K562 (cell line): ENCODE data around the gene ARID4B. TPM values are rescaled to one million over a fixed set of nuclear protein-coding genes. Genes with fewer than 3 reads are reported as not detected.
A peak's percentile ranks its signal among the peaks of the same experiment; 100 is the strongest.

Source experiments
- ATF2 ChIP-seq: sonication (generic); formaldehyde crosslinking; IDR thresholded peaks from 2 replicates; pipeline ENCODE4 v1.8.1; 2022; ENCODE audit warnings: missing genetic modification reagents
- ATF7 ChIP-seq: fragments of 450-650 bp; IDR thresholded peaks from 2 replicates; pipeline ENCODE4 v1.7.1; 2014; ENCODE audit warnings: mild to moderate bottlenecking, moderate library complexity
- BDP1 ChIP-seq: IDR thresholded peaks from 3 replicates; pipeline ENCODE4 v1.6.1; 2011; ENCODE audit not compliant: insufficient read length, insufficient read depth
- BRD9 ChIP-seq: fragments of 450-650 bp; IDR thresholded peaks from 2 replicates; pipeline ENCODE4 v1.6.1; 2018; ENCODE audit warnings: low read depth; ENCODE audit not compliant: partially characterized antibody
- CLOCK ChIP-seq: fragments of 250-450 bp; sonication (Bioruptor Pico); IDR thresholded peaks from 2 replicates; pipeline ENCODE4 v1.4.0; 2020; ENCODE audit warnings: mild to moderate bottlenecking, moderate library complexity, borderline replicate concordance
- KDM1A ChIP-seq, 2 experiments: fragments of 450-650 bp; IDR thresholded peaks; 2 replicates each; pipeline ENCODE4 v1.6.1; 2016; ENCODE audit warnings: mild to moderate bottlenecking in 2 of 2
- LCOR ChIP-seq: sonication (generic); formaldehyde crosslinking; IDR thresholded peaks from 2 replicates; pipeline ENCODE4 v1.8.0; 2022; ENCODE audit warnings: mild to moderate bottlenecking, missing genetic modification reagents
- PCBP2 ChIP-seq: fragments of 200-400 bp; formaldehyde crosslinking; IDR thresholded peaks from 2 replicates; pipeline ENCODE4 v1.6.1; 2018; ENCODE audit warnings: low read length, low read depth, mild to moderate bottlenecking, moderate library complexity; ENCODE audit not compliant: poor library complexity, severe bottlenecking
- POLR2G ChIP-seq: fragments of 200-400 bp; formaldehyde crosslinking; IDR thresholded peaks from 2 replicates; pipeline ENCODE4 v1.6.1; 2017; ENCODE audit warnings: low read depth, mild to moderate bottlenecking, antibody characterized with exemption, low read length, moderate library complexity
- PRMT5 ChIP-seq: sonication (generic); formaldehyde crosslinking; IDR thresholded peaks from 2 replicates; pipeline ENCODE4 v1.5.0; 2020; ENCODE audit warnings: missing genetic modification reagents
- ZEB2 ChIP-seq: fragments of 450-650 bp; IDR thresholded peaks from 2 replicates; pipeline ENCODE4 v1.6.1; 2016
- ZNF583 ChIP-seq: fragments of 250-450 bp; sonication (Bioruptor Pico); IDR thresholded peaks from 2 replicates; pipeline ENCODE4 v1.4.0; 2020
- ZNF668 ChIP-seq: fragments of 250-450 bp; sonication (Bioruptor Pico); IDR thresholded peaks from 2 replicates; pipeline ENCODE4 v1.8.0; 2022; ENCODE audit warnings: mild to moderate bottlenecking, inconsistent platforms
- polyA plus RNA-seq, 8 experiments: library from polyadenylated mRNA; depleted of rRNA in 4 of 8; stranded (reverse) in 5 of 8; unstranded in 3 of 8; fragments of >200 nt; fragmentation: Nextera tagmentation in 2 of 8; fragmentation: Illumina TruSeq in 1 of 8; extraction: Ambion mirVana in 2 of 8; extraction: Trizol in 1 of 8; gene quantifications; 2 replicates each; pipeline versions ENCODE4 v1.2.1 to v1.2.3, GENCODE V29; 2011 to 2014; ENCODE audit warnings: inconsistent platforms in 1 of 8, missing spikeins in 1 of 8
- total RNA-seq, 7 experiments: library from RNA; depleted of rRNA in 6 of 7; stranded (reverse); fragments of >200 nt in 6 of 7; fragmentation: Illumina TruSeq in 2 of 7; extraction: Trizol in 2 of 7; gene quantifications; 2 replicates each; pipeline versions ENCODE4 v1.2.1 to v1.2.3, GENCODE V29; 2011 to 2021; ENCODE audit warnings: low replicate concordance in 1 of 7
- TF ChIP-seq, protein P1 (sequence below): sonication (generic); formaldehyde crosslinking; IDR thresholded peaks from 2 replicates; pipeline ENCODE4 v1.5.0; 2020; ENCODE audit warnings: missing genetic modification reagents
- TF ChIP-seq, protein P2 (sequence below): sonication (generic); formaldehyde crosslinking; IDR thresholded peaks from 2 replicates; pipeline ENCODE4 v1.8.1; 2023; ENCODE audit warnings: mild to moderate bottlenecking, missing genetic modification reagents
- TF ChIP-seq, protein P3 (sequence below): sonication (generic); formaldehyde crosslinking; IDR thresholded peaks from 2 replicates; pipeline ENCODE4 v1.9.0; 2022; ENCODE audit warnings: mild to moderate bottlenecking, missing genetic modification reagents

ARID4B gene
- total and polyA plus RNA-seq, 9 of the 15 experiments (the other 6 are each of a cell fraction or from before 2014, with no cell fraction given), result 8.4 to 38.9 (median 18.5) TPM

DNA sequence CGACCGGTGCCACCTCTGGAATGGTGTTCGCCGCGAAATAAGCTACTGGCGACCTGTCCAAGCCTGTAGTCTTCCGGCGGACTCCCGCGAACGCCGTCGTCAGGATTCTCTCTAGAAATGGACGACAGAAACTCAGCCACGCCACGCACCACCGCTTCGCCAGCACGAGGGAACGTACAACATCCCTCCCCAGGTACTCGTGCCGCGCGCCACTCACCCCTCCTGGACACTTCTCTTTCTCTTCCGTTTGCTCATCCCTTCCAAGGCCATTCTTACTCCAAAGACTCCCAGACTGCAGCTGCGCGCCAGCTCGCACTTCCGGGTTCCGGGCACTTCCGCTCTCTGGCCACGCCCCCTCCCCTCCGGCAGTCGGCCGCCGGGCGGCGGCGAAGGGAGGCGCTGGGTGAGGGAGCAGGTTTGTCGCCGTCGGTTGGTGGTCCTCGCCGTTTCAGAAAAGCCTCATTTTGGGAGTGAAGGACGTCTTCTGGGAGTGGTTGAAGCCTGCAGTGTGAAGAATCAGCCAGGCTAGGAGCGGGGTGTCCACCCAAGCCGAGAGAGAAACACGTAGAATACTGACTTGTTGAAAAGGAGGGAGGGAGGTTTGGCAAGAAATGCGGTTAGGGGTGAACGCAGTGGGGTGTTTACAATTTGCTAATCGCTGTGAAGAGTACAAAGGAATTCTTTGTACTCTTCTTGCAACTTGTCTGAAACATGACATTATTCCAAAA, 166.9 kb downstream of the ARID4B start, which contains the start of gene RBM34 (continued):
- TF ChIP-seq BDP1, result no peak
- TF ChIP-seq, protein P1, sequence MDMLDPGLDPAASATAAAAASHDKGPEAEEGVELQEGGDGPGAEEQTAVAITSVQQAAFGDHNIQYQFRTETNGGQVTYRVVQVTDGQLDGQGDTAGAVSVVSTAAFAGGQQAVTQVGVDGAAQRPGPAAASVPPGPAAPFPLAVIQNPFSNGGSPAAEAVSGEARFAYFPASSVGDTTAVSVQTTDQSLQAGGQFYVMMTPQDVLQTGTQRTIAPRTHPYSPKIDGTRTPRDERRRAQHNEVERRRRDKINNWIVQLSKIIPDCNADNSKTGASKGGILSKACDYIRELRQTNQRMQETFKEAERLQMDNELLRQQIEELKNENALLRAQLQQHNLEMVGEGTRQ, result no peak; the same call in 1 of the 2 replicates
- TF ChIP-seq LCOR, result no peak
- no peak for TF ChIP-seq PRMT5 (CRISPR knock-in tag)
- TF ChIP-seq CLOCK (CRISPR knock-in tag), result no peak
- peak; percentile 66; the same call in 1 of the 2 replicates for TF ChIP-seq ZNF668 (CRISPR knock-in tag)
- TF ChIP-seq, protein P2, sequence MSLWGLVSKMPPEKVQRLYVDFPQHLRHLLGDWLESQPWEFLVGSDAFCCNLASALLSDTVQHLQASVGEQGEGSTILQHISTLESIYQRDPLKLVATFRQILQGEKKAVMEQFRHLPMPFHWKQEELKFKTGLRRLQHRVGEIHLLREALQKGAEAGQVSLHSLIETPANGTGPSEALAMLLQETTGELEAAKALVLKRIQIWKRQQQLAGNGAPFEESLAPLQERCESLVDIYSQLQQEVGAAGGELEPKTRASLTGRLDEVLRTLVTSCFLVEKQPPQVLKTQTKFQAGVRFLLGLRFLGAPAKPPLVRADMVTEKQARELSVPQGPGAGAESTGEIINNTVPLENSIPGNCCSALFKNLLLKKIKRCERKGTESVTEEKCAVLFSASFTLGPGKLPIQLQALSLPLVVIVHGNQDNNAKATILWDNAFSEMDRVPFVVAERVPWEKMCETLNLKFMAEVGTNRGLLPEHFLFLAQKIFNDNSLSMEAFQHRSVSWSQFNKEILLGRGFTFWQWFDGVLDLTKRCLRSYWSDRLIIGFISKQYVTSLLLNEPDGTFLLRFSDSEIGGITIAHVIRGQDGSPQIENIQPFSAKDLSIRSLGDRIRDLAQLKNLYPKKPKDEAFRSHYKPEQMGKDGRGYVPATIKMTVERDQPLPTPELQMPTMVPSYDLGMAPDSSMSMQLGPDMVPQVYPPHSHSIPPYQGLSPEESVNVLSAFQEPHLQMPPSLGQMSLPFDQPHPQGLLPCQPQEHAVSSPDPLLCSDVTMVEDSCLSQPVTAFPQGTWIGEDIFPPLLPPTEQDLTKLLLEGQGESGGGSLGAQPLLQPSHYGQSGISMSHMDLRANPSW (CRISPR knock-in tag), result no peak
- TF ChIP-seq POLR2G, result peak; percentile 100
- TF ChIP-seq PCBP2, result no peak
- peak; percentile 74 for TF ChIP-seq ATF7
- peak; percentile 22 for TF ChIP-seq BRD9
- peak; percentile 15; the same call in 1 of the 2 replicates for TF ChIP-seq ZEB2
- TF ChIP-seq, protein P3, sequence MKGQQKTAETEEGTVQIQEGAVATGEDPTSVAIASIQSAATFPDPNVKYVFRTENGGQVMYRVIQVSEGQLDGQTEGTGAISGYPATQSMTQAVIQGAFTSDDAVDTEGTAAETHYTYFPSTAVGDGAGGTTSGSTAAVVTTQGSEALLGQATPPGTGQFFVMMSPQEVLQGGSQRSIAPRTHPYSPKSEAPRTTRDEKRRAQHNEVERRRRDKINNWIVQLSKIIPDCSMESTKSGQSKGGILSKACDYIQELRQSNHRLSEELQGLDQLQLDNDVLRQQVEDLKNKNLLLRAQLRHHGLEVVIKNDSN (CRISPR knock-in tag), result no peak; the same call in 1 of the 2 replicates
- 0 out of 2 replicates have a peak, but pooled peaks have one; percentile 40 for TF ChIP-seq ZNF583 (CRISPR knock-in tag)
- no peak for TF ChIP-seq KDM1A (IDR thresholded peaks at IDR 0.05)
- no peak for TF ChIP-seq ATF2 (CRISPR knock-in tag)
